OCI-LY1 (cell line): ENCODE results near the gene INO80B.
A peak's percentile ranks its signal among the peaks of the same experiment; 100 is the strongest.

Source experiments
- H2AFZ ChIP-seq: fragments of 200-600 bp; sonication (generic), shearing (Covaris generic); 2 replicates; pipeline ENCODE4 v1.6.0; 2014; ENCODE audit warnings: antibody characterized with exemption, mild to moderate bottlenecking, low read length
- H3F3A ChIP-seq: fragments of 200-600 bp; sonication (generic), shearing (Covaris generic); 2 replicates; pipeline ENCODE4 v1.6.0; 2014; ENCODE audit warnings: mild to moderate bottlenecking, antibody characterized with exemption, low read length, moderate library complexity; ENCODE audit not compliant: insufficient read depth
- H3K27ac ChIP-seq: fragments of 200-600 bp; sonication (generic); 2 replicates; pipeline ENCODE4 v1.5.1; 2014; ENCODE audit warnings: low read length, mixed run types, mild to moderate bottlenecking, low read depth; ENCODE audit not compliant: poor library complexity, severe bottlenecking
- H3K27me3 ChIP-seq: fragments of 200-600 bp; sonication (generic); 2 replicates; pipeline ENCODE4 v1.6.0; 2014; ENCODE audit warnings: antibody characterized with exemption, mild to moderate bottlenecking, low read length, moderate library complexity; ENCODE audit not compliant: insufficient read depth
- H3K36me3 ChIP-seq: fragments of 200-600 bp; sonication (generic); 2 replicates; pipeline ENCODE4 v1.6.1; 2014; ENCODE audit warnings: mild to moderate bottlenecking, antibody characterized with exemption, low read length, moderate library complexity, mixed read lengths; ENCODE audit not compliant: insufficient read depth
- H3K4me1 ChIP-seq: fragments of 200-600 bp; sonication (generic); 2 replicates; pipeline ENCODE4 v1.5.1; 2014; ENCODE audit warnings: mild to moderate bottlenecking, low read length, moderate library complexity; ENCODE audit not compliant: insufficient read depth, severe bottlenecking
- H3K4me2 ChIP-seq: fragments of 200-600 bp; sonication (generic), shearing (Covaris generic); 2 replicates; pipeline ENCODE4 v1.6.1; 2014; ENCODE audit warnings: low read length
- H3K4me3 ChIP-seq: fragments of 200-600 bp; sonication (generic); 2 replicates; pipeline ENCODE4 v1.5.1; 2014; ENCODE audit warnings: low read length, low read depth, mild to moderate bottlenecking, mixed read lengths; ENCODE audit not compliant: poor library complexity, severe bottlenecking
- H3K79me2 ChIP-seq: fragments of 200-600 bp; shearing (Covaris generic); 2 replicates; pipeline ENCODE4 v1.6.1; 2016; ENCODE audit warnings: mixed run types, low read length, mixed read lengths; ENCODE audit not compliant: insufficient read depth
- H3K9ac ChIP-seq: fragments of 200-600 bp; sonication (generic), shearing (Covaris generic); 2 replicates; pipeline ENCODE4 v1.6.1; 2014; ENCODE audit warnings: mild to moderate bottlenecking, low read length, mixed read lengths
- H3K9me2 ChIP-seq: fragments of 200-600 bp; sonication (generic), shearing (Covaris generic); 2 replicates; pipeline ENCODE4 v1.6.1; 2014; ENCODE audit warnings: low read depth, mild to moderate bottlenecking, low read length, mixed read lengths
- H3K9me3 ChIP-seq: fragments of 200-600 bp; shearing (Covaris generic); 2 replicates; pipeline ENCODE4 v1.6.1; 2014; ENCODE audit warnings: low read length, mixed read lengths
- H4K20me1 ChIP-seq: fragments of 200-600 bp; sonication (generic), shearing (Covaris generic); 2 replicates; pipeline ENCODE4 v1.6.0; 2016; ENCODE audit warnings: mild to moderate bottlenecking, low read length; ENCODE audit not compliant: insufficient read depth
- CTCF ChIP-seq: fragments of 200-600 bp; sonication (generic), shearing (Covaris generic); IDR thresholded peaks from 2 replicates; pipeline ENCODE4 v1.5.1; 2017; ENCODE audit warnings: mild to moderate bottlenecking, antibody characterized with exemption, low read length, moderate library complexity, mixed read lengths
- EZH2 ChIP-seq: fragments of 200-600 bp; sonication (generic), shearing (Covaris generic); IDR thresholded peaks from 2 replicates; pipeline ENCODE4 v1.8.0; 2017; ENCODE audit warnings: borderline replicate concordance, mixed run types, mild to moderate bottlenecking, antibody characterized with exemption, low read length, moderate library complexity, mixed read lengths

The INO80B gene

GRCh38 chr2:74499267-74499939, 44.5 kb downstream of the INO80B start, which contains the start of gene LBX2:
Gene LBX2, minus strand, starts transcription at chr2:74499603. Its CDS starts 66 bp downstream, at chr2:74499537.
- peaks cover 15% of the 10 kb centered on the region for H3K4me1 ChIP-seq

GRCh38 chr2:74499940-74500577, 45.2 kb downstream of the INO80B start:
- H3K4me1 ChIP-seq: peaks cover 15% of the 10 kb centered on the region
- H2AFZ ChIP-seq: no peak overlapping the region
- no peaks in the 10 kb centered on the region for H3K9me3 ChIP-seq
- H3K36me3 ChIP-seq: peaks cover 5% of the 10 kb centered on the region
- H3K79me2 ChIP-seq: no peaks in the 10 kb centered on the region
- TF ChIP-seq EZH2: no peak
- no peak for TF ChIP-seq CTCF
- no peak overlapping the region for H3K4me2 ChIP-seq
- H3K27ac ChIP-seq: no peak overlapping the region
- no peak overlapping the region for H3K9ac ChIP-seq
- H4K20me1 ChIP-seq: no peaks in the 10 kb centered on the region
- no peaks in the 10 kb centered on the region for H3F3A ChIP-seq
- peaks cover 25% of the 10 kb centered on the region; the same call in 1 of the 2 replicates for H3K27me3 ChIP-seq
- no peak overlapping the region for H3K4me3 ChIP-seq
- H3K9me2 ChIP-seq: no peaks in the 10 kb centered on the region

More at GRCh38 chr2:74499267-74499939, 44.5 kb downstream of the INO80B start, which contains the start of gene LBX2:
- Histone ChIP-seq H3K4me3 (peak within 1 kb of the TSS; percentile 45), H3F3A (no peaks in the 10 kb centered on the region), H3K9ac (no peak within 1 kb of the TSS), H3K9me3 (no peaks in the 10 kb centered on the region), H2AFZ (no peak within 1 kb of the TSS), H3K9me2 (no peaks in the 10 kb centered on the region), H3K27ac (no peak within 1 kb of the TSS), H3K79me2 (no peaks in the 10 kb centered on the region), H3K4me2 (peak within 1 kb of the TSS; percentile 60; the same call in 1 of the 2 replicates), H4K20me1 (no peaks in the 10 kb centered on the region), H3K36me3 (no peaks in the 10 kb centered on the region; the same call in 1 of the 2 replicates), H3K27me3 (peaks cover 25% of the 10 kb centered on the region; the same call in 1 of the 2 replicates)
- TF ChIP-seq EZH2 (no peak), CTCF (no peak)

DNA sequence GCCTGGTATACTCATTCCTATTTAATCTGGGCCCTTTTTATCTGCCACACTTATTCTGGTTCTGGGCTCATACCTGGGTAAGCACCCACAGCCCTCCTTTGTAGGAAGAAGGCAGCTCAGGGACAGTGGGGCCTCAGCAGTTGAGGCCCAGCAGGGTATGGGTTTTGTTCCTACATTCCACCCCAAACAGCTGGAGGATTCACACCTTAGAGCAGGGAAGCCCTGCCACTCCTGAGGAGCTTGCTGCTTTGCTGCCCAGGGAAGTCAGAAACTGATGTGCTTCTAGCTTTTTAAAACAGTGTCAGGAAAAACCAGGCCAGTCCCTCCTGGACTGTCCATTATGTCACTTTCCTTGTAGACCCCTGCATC, 45.7 kb downstream of the INO80B start:
- Histone ChIP-seq H3F3A (no peaks in the 10 kb centered on the region), H3K27me3 (peaks cover 25% of the 10 kb centered on the region; the same call in 1 of the 2 replicates), H3K9me3 (no peaks in the 10 kb centered on the region), H4K20me1 (no peaks in the 10 kb centered on the region), H3K36me3 (peaks cover 11% of the 10 kb centered on the region), H3K79me2 (no peaks in the 10 kb centered on the region), H2AFZ (no peak overlapping the region), H3K9ac (no peak overlapping the region), H3K4me3 (no peak overlapping the region), H3K4me1 (peaks cover 17% of the 10 kb centered on the region), H3K9me2 (no peaks in the 10 kb centered on the region), H3K27ac (no peak overlapping the region), H3K4me2 (no peak overlapping the region)
- TF ChIP-seq EZH2 (no peak), CTCF (no peak)
